Omental fat pad (tissue), 4 donors: ENCODE results near the gene ZNF45. TPM values are rescaled to one million over a fixed set of nuclear protein-coding genes. Genes with fewer than 3 reads are reported as not detected.

Source experiments
- ATAC-seq: fragments of 150-250 bp; one replicate; pipeline ENCODE4 v1.9.1; 2016; ENCODE audit warnings: mild to moderate bottlenecking, moderate library complexity; ENCODE audit not compliant: low FRiP score
- DNase-seq: peaks from one replicate; pipeline ENCODE4 v3.0.0-alpha.2; 2019; ENCODE audit warnings: low spot score
- CTCF ChIP-seq, 3 donors: fragments of 450-650 bp; IDR thresholded peaks; one replicate each; pipeline ENCODE4 v1.5.1; 2016 to 2017; ENCODE audit warnings: antibody characterized with exemption in 3 of 3, mild to moderate bottlenecking in 3 of 3, moderate library complexity in 2 of 3
- total RNA-seq, 4 donors: library from RNA; depleted of rRNA; stranded (reverse); fragments of >200 nt; gene quantifications; one replicate each; pipeline ENCODE4 v1.1.0, GENCODE V29; 2016

Gene ZNF45
- total RNA-seq, 4 donors from 2014 or later: 5.4 to 17.2 (median 12.3) TPM

DNA sequence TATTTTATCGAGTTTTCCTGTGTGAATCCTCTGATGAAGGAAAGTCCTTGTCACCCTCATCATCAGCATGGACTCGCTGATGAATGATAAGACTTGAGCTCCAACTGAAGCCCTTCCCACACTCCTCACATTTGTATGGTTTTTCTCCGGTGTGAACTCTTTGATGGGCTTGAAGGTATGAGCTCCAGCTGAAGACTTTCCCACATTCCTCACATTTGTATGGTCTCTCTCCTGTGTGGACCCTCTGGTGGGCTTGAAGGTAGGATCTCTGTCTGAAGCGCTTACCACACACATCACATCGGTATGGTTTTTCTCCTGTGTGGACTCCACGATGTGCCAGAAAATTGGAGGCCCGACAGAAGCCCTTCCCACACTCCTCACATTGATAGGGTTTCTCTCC lies 21.7 kb downstream of the ZNF45 start:
- ATAC-seq: no peak

GRCh38 chr19:43910884-43911283 lies 24.2 kb downstream of the ZNF45 start:
- no peak for ATAC-seq
- TF ChIP-seq CTCF (IDR thresholded peaks at IDR 0.05): no peak
- no peak for DNase-seq

More for the DNA sequence above, 21.7 kb downstream of the ZNF45 start:
- DNase-seq: no peak
- no peak for TF ChIP-seq CTCF (IDR thresholded peaks at IDR 0.05)

DNA sequence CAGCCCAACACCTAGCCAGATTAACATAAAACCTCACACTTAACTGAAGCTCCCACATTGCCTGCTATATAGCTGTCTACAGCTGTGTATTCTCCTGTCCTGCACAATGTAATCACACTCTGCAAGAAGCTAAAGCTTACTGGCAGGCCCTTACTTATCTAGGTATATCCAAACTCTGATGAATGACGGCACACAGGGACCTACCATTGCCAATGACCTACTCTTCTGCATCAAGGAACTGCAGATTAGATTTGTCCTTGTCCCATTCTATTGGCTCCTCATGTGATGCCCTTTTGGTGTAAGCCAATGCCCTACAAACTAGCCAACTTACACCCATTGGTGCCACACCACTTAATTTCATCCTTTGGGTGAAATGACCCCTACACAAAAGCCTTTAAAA lies 26.4 kb downstream of the ZNF45 start:
- no peak for TF ChIP-seq CTCF (IDR thresholded peaks at IDR 0.05)
- ATAC-seq: no peak
- DNase-seq: no peak

- no peak for DNase-seq
- ATAC-seq: no peak
- no peak for TF ChIP-seq CTCF (IDR thresholded peaks at IDR 0.05)
Measured at GRCh38 chr19:43906774-43907173, 28.3 kb downstream of the ZNF45 start.

- DNase-seq (no peak), ATAC-seq (no peak)
- no peak for TF ChIP-seq CTCF (IDR thresholded peaks at IDR 0.05)
Measured at GRCh38 chr19:43905897-43906296, 29.2 kb downstream of the ZNF45 start.

GRCh38 chr19:43902399-43902798 lies 32.7 kb downstream of the ZNF45 start:
- ATAC-seq: no peak
- no peak for TF ChIP-seq CTCF (IDR thresholded peaks at IDR 0.05)
- no peak for DNase-seq

GRCh38 chr19:43901395-43902390 lies 33.4 kb downstream of the ZNF45 start:
- ATAC-seq: peak; percentile 80
- TF ChIP-seq CTCF (IDR thresholded peaks at IDR 0.05): no peak
- DNase-seq: peak; percentile 51
